HUDEP-2 (cell line): ENCODE data around the gene CUBN.
A peak's percentile ranks its signal among the peaks of the same experiment; 100 is the strongest.

Experiments used
- DNase-seq, 76 experiments: peaks; one replicate each; lab custom pipeline; 2025; ENCODE audit not compliant: unreplicated experiment in 76 of 76; lab: John Stamatoyannopoulos, UW

CUBN gene

GRCh38 chr10:16809074-16809718 lies 320.4 kb downstream of the CUBN start:
- DNase-seq: peak in 39 of 76 experiments; percentile 2 to 61 (median 26)

GRCh38 chr10:16804123-16804522 lies 325.5 kb downstream of the CUBN start:
- DNase-seq: no peak

GRCh38 chr10:16803464-16803863 lies 326.1 kb downstream of the CUBN start:
- no peak for DNase-seq

- no peak for DNase-seq
These were observed 330.0 kb downstream of the CUBN start for GRCh38 chr10:16799621-16800020.

- DNase-seq: no peak
These were observed 331.0 kb downstream of the CUBN start for GRCh38 chr10:16798571-16798970.

GRCh38 chr10:16795410-16796073 lies 334.1 kb downstream of the CUBN start:
- DNase-seq: no peak

- DNase-seq: no peak
These were observed 335.6 kb downstream of the CUBN start for GRCh38 chr10:16794005-16794404.

GRCh38 chr10:16792675-16793074 lies 336.9 kb downstream of the CUBN start:
- no peak for DNase-seq

- no peak for DNase-seq
These were observed 339.8 kb downstream of the CUBN start for GRCh38 chr10:16789765-16790164.

- no peak for DNase-seq
These were observed 340.4 kb downstream of the CUBN start for GRCh38 chr10:16789261-16789660.

GRCh38 chr10:16788778-16789177 lies 340.8 kb downstream of the CUBN start:
- no peak for DNase-seq

- no peak for DNase-seq
These were observed 341.5 kb downstream of the CUBN start for GRCh38 chr10:16788125-16788524.

GRCh38 chr10:16787361-16787791 lies 342.2 kb downstream of the CUBN start:
- DNase-seq: no peak

GRCh38 chr10:16780338-16780880 lies 349.2 kb downstream of the CUBN start:
- no peak for DNase-seq

- no peak for DNase-seq
These were observed 350.2 kb downstream of the CUBN start for GRCh38 chr10:16779384-16779915.

GRCh38 chr10:16777473-16778370 lies 351.9 kb downstream of the CUBN start:
- DNase-seq: peak in 29 of 76 experiments; percentile 2 to 62 (median 29)

GRCh38 chr10:16776896-16777295 lies 352.7 kb downstream of the CUBN start:
- no peak for DNase-seq
